GM13976 (cell line): ENCODE measurements around the gene CCDC148.

Experiments used
- DNase-seq: peaks from one replicate; pipeline ENCODE4 v3.0.0; 2012; ENCODE audit warnings: low spot score
- CTCF ChIP-seq: IDR thresholded peaks from 2 replicates; pipeline ENCODE4 v1.5.1; 2012; ENCODE audit warnings: borderline replicate concordance, mild to moderate bottlenecking; ENCODE audit not compliant: insufficient read depth; ENCODE audit errors: extremely low read depth, missing control alignments, control extremely low read depth
- in situ Hi-C: fragments of 300-500 bp; cut with MboI; formaldehyde crosslinking; loops from one replicate; pipeline ENCODE4 v1.12.0; 2022; ENCODE audit warnings: low sequenced_read_pairs, mixed read lengths, inconsistent platforms; ENCODE audit not compliant: unreplicated experiment

CCDC148 gene

GRCh38 chr2:158181171-158181570 is 275.4 kb downstream of the CCDC148 start:
- in situ Hi-C loops = no loop called here

GRCh38 chr2:158179660-158180059 is 276.9 kb downstream of the CCDC148 start:
- in situ Hi-C loops = loop anchor here (10.0 kb wide), 1 partner anchor 565 kb away; no protein-coding TSS in a partner anchor
- no peak for TF ChIP-seq CTCF
- DNase-seq = no peak

More at GRCh38 chr2:158181171-158181570, 275.4 kb downstream of the CCDC148 start:
- no peak for TF ChIP-seq CTCF
- DNase-seq = no peak

GRCh38 chr2:158178646-158179045 is 277.9 kb downstream of the CCDC148 start:
- in situ Hi-C loops = loop anchor here (10.0 kb wide), 1 partner anchor 566 kb away; no protein-coding TSS in a partner anchor
- no peak for DNase-seq
- TF ChIP-seq CTCF = no peak

- in situ Hi-C loops = loop anchor here (10.0 kb wide), 1 partner anchor 570 kb away; no protein-coding TSS in a partner anchor
- no peak for TF ChIP-seq CTCF
- DNase-seq = no peak
Observed at GRCh38 chr2:158174956-158175355, 281.6 kb downstream of the CCDC148 start.

- no peak for TF ChIP-seq CTCF
- in situ Hi-C loops = loop anchor here (10.0 kb wide), 1 partner anchor 570 kb away; no protein-coding TSS in a partner anchor
- no peak for DNase-seq
Observed at GRCh38 chr2:158174495-158174894, 282.1 kb downstream of the CCDC148 start.

- DNase-seq = no peak
- in situ Hi-C loops = loop anchor here (10.0 kb wide), 1 partner anchor 572 kb away; no protein-coding TSS in a partner anchor
Observed at GRCh38 chr2:158172719-158173118, 283.8 kb downstream of the CCDC148 start.

More at GRCh38 chr2:158172719-158173118, 283.8 kb downstream of the CCDC148 start:
- no peak for TF ChIP-seq CTCF
